SU-DHL-6 (cell line): ENCODE results near the gene ZSCAN12.

Source experiments
- CTCF ChIP-seq: fragments of 200-600 bp; sonication (generic); IDR thresholded peaks from one replicate; pipeline ENCODE4 v1.5.1; 2017; ENCODE audit warnings: antibody characterized with exemption, mild to moderate bottlenecking, low read length, moderate library complexity; ENCODE audit not compliant: insufficient read depth, poor library complexity, severe bottlenecking
- EZH2phosphoT487 ChIP-seq: fragments of 200-600 bp; sonication (generic), shearing (Covaris generic); conservative IDR thresholded peaks from 2 replicates; pipeline ENCODE4 v1.6.1; 2018; ENCODE audit warnings: mild to moderate bottlenecking, antibody characterized with exemption, low read length, moderate library complexity, mixed read lengths

- TF ChIP-seq CTCF (peak; percentile 83), EZH2phosphoT487 (no peak)
Measured at GRCh38 chr6:28355743-28356665, 43.5 kb downstream of the ZSCAN12 start.
